GM23338 (cell line): ENCODE results near the gene CLEC18B. TPM values are rescaled to one million over a fixed set of nuclear protein-coding genes. Genes with fewer than 3 reads are reported as not detected.

Experiments
- ATAC-seq: fragments of 200-7000 bp; cut with Tn5 transposase; 3 replicates; pipeline ENCODE4 v1.9.1; 2020
- DNase-seq: peaks from one replicate; pipeline ENCODE4 v3.0.0-alpha.2; 2015; ENCODE audit warnings: low spot score
- H2AFZ ChIP-seq: fragments of 200-600 bp; sonication (generic); 2 replicates; pipeline ENCODE4 v1.8.0; 2016; ENCODE audit warnings: antibody characterized with exemption, mild to moderate bottlenecking, moderate library complexity
- H3F3A ChIP-seq: fragments of 200-600 bp; sonication (generic); replicated peaks from 2 replicates; pipeline ENCODE4 v1.8.0; 2017; ENCODE audit warnings: antibody characterized with exemption, mixed run types, low read depth
- H3K27ac ChIP-seq: fragments of 200-600 bp; sonication (generic); 2 replicates; pipeline ENCODE4 v1.6.1; 2016; ENCODE audit warnings: low read depth
- H3K27me3 ChIP-seq: fragments of 200-600 bp; sonication (generic); 2 replicates; pipeline ENCODE4 v1.8.0; 2016; ENCODE audit warnings: mild to moderate bottlenecking, mixed run types, moderate library complexity; ENCODE audit not compliant: insufficient read depth
- H3K36me3 ChIP-seq: fragments of 200-600 bp; sonication (generic); 2 replicates; pipeline ENCODE4 v1.8.0; 2016; ENCODE audit warnings: mild to moderate bottlenecking; ENCODE audit not compliant: insufficient read depth
- H3K4me1 ChIP-seq: fragments of 200-600 bp; sonication (generic); 2 replicates; pipeline ENCODE4 v1.8.0; 2016; ENCODE audit warnings: mild to moderate bottlenecking, moderate library complexity; ENCODE audit not compliant: insufficient read depth
- H3K4me2 ChIP-seq: fragments of 200-600 bp; sonication (generic); 2 replicates; pipeline ENCODE4 v1.7.1; 2017; ENCODE audit warnings: mixed run types
- H3K4me3 ChIP-seq: fragments of 200-600 bp; sonication (generic); 2 replicates; pipeline ENCODE4 v1.6.1; 2016; ENCODE audit warnings: mixed run types
- H3K79me2 ChIP-seq: fragments of 200-600 bp; sonication (generic); replicated peaks from 2 replicates; pipeline ENCODE4 v1.8.0; 2017; ENCODE audit warnings: mild to moderate bottlenecking; ENCODE audit not compliant: insufficient read depth
- H3K9me2 ChIP-seq: fragments of 200-600 bp; sonication (generic); 2 replicates; pipeline ENCODE4 v1.8.0; 2017; ENCODE audit not compliant: insufficient read depth
- H4K20me1 ChIP-seq: fragments of 200-600 bp; sonication (generic); replicated peaks from 2 replicates; pipeline ENCODE4 v1.8.0; 2017; ENCODE audit warnings: mild to moderate bottlenecking; ENCODE audit not compliant: insufficient read depth
- H3K27ac Mint-ChIP-seq: 2 replicates; pipeline ENCODE4 v1.8.0; 2020; ENCODE audit warnings: inconsistent platforms, mild to moderate bottlenecking, moderate library complexity, mixed read lengths
- H3K27me3 Mint-ChIP-seq: 3 replicates; pipeline ENCODE4 v1.8.0; 2022; ENCODE audit warnings: low read depth, mild to moderate bottlenecking, moderate library complexity, mixed read lengths, inconsistent platforms; ENCODE audit not compliant: insufficient read depth, poor library complexity
- H3K36me3 Mint-ChIP-seq: 3 replicates; pipeline ENCODE4 v1.8.0; 2021; ENCODE audit warnings: low read depth, mild to moderate bottlenecking, inconsistent platforms, moderate library complexity, mixed read lengths
- H3K4me1 Mint-ChIP-seq: 3 replicates; pipeline ENCODE4 v1.8.0; 2020; ENCODE audit warnings: mild to moderate bottlenecking, inconsistent platforms, mixed read lengths
- H3K4me3 Mint-ChIP-seq: 3 replicates; pipeline ENCODE4 v1.8.0; 2021; ENCODE audit warnings: moderate library complexity, mild to moderate bottlenecking, inconsistent platforms, mixed read lengths
- H3K9me3 Mint-ChIP-seq: 3 replicates; pipeline ENCODE4 v1.8.0; 2020; ENCODE audit warnings: moderate library complexity, mild to moderate bottlenecking, inconsistent platforms, mixed read lengths
- ETS1 ChIP-seq: IDR thresholded peaks from 2 replicates; pipeline ENCODE4 v1.6.1; 2016; ENCODE audit warnings: antibody characterized with exemption
- POLR2AphosphoS5 ChIP-seq: IDR thresholded peaks from 2 replicates; pipeline ENCODE4 v1.6.1; 2016; ENCODE audit warnings: antibody characterized with exemption, low read depth
- REST ChIP-seq: IDR thresholded peaks from one replicate; pipeline ENCODE4 v1.6.1; 2018; ENCODE audit warnings: antibody characterized with exemption; ENCODE audit not compliant: unreplicated experiment
- STAT1 ChIP-seq: IDR thresholded peaks from one replicate; pipeline ENCODE4 v1.6.1; 2016; ENCODE audit warnings: antibody characterized with exemption; ENCODE audit not compliant: unreplicated experiment
- ZNF331 ChIP-seq: fragments of 250-450 bp; sonication (Bioruptor Pico); IDR thresholded peaks from 2 replicates; pipeline ENCODE4 v1.5.0; 2020; ENCODE audit warnings: low read depth, mild to moderate bottlenecking, moderate library complexity
- polyA plus RNA-seq: library from polyadenylated mRNA; unstranded; fragments of >200 nt; fragmentation: Nextera tagmentation; extraction: Ambion mirVana; gene quantifications from 2 replicates; pipeline ENCODE4 v1.2.1, GENCODE V29; 2016
- total RNA-seq: library from RNA; depleted of rRNA; stranded (reverse); fragments of >200 nt; shearing (Covaris generic); gene quantifications from 2 replicates; pipeline ENCODE4 v1.2.3, GENCODE V29; 2014

CLEC18B gene
- total and polyA plus RNA-seq, 2 experiments from 2014 or later, result 0.23 TPM; not detected in 1

GRCh38 chr16:74449470-74449869, 28.2 kb upstream of the CLEC18B start:
- Mint-ChIP-seq H3K4me3 (no peak overlapping the region), H3K9me3 (no peaks in the 10 kb centered on the region), H3K27me3 (peaks cover 14% of the 10 kb centered on the region), H3K36me3 (peaks cover 35% of the 10 kb centered on the region), H3K4me1 (peaks cover 9% of the 10 kb centered on the region; the same call in 2 of the 3 replicates), H3K27ac (no peak overlapping the region)
- H2AFZ ChIP-seq, result no peak overlapping the region
- no peak overlapping the region for H3K4me2 ChIP-seq
- peaks cover 21% of the 10 kb centered on the region for H3K36me3 ChIP-seq
- H3K9me2 ChIP-seq, result no peaks in the 10 kb centered on the region
- H3K79me2 ChIP-seq, result no peaks in the 10 kb centered on the region
- no peaks in the 10 kb centered on the region for H3K4me1 ChIP-seq
- no peak overlapping the region for H3K27ac ChIP-seq
- peaks cover 6% of the 10 kb centered on the region; the same call in 1 of the 2 replicates for H4K20me1 ChIP-seq
- no peak for DNase-seq
- no peak overlapping the region for H3K4me3 ChIP-seq
- TF ChIP-seq REST, result no peak
- no peak; the same call in 2 of the 3 replicates for ATAC-seq
- H3F3A ChIP-seq, result no peaks in the 10 kb centered on the region
- no peaks in the 10 kb centered on the region for H3K27me3 ChIP-seq

GRCh38 chr16:74448990-74449389, 27.7 kb upstream of the CLEC18B start:
- TF ChIP-seq ZNF331, result no peak
- TF ChIP-seq REST, result no peak
- no peak for TF ChIP-seq STAT1
- no peak for TF ChIP-seq POLR2AphosphoS5
- no peak for TF ChIP-seq ETS1
- Histone ChIP-seq H3K36me3 (peaks cover 21% of the 10 kb centered on the region), H2AFZ (no peak overlapping the region), H3F3A (no peaks in the 10 kb centered on the region), H4K20me1 (peaks cover 6% of the 10 kb centered on the region; the same call in 1 of the 2 replicates), H3K9me2 (no peaks in the 10 kb centered on the region), H3K79me2 (no peaks in the 10 kb centered on the region), H3K27ac (no peak overlapping the region), H3K4me2 (no peak overlapping the region), H3K4me3 (no peak overlapping the region), H3K27me3 (no peaks in the 10 kb centered on the region), H3K4me1 (no peaks in the 10 kb centered on the region)
- no peak overlapping the region for H3K4me3 Mint-ChIP-seq
- H3K27ac Mint-ChIP-seq, result no peak overlapping the region
- no peaks in the 10 kb centered on the region for H3K9me3 Mint-ChIP-seq
- no peak for ATAC-seq
- H3K36me3 Mint-ChIP-seq, result peaks cover 35% of the 10 kb centered on the region
- no peak for DNase-seq
- peaks cover 9% of the 10 kb centered on the region; the same call in 2 of the 3 replicates for H3K4me1 Mint-ChIP-seq
- peaks cover 14% of the 10 kb centered on the region for H3K27me3 Mint-ChIP-seq
